SU-DHL-6 (cell line): ENCODE measurements around the gene SRGAP1.

ENCODE experiments used
- H2AFZ ChIP-seq: fragments of 200-600 bp; sonication (generic); 2 replicates; pipeline ENCODE4 v1.6.1; 2014; ENCODE audit warnings: low read depth, mild to moderate bottlenecking, moderate library complexity, mixed read lengths, antibody characterized with exemption, low read length; ENCODE audit not compliant: severe bottlenecking
- H3F3A ChIP-seq: fragments of 200-600 bp; shearing (Covaris generic); 2 replicates; pipeline ENCODE4 v1.6.0; 2016; ENCODE audit warnings: antibody characterized with exemption, mild to moderate bottlenecking; ENCODE audit not compliant: insufficient read depth
- H3K27ac ChIP-seq: fragments of 200-600 bp; sonication (generic); 2 replicates; pipeline ENCODE4 v1.5.1; 2016; ENCODE audit warnings: low read depth, mild to moderate bottlenecking, low read length, moderate library complexity, mixed read lengths
- H3K27me3 ChIP-seq: fragments of 200-600 bp; sonication (generic), shearing (Covaris generic); 2 replicates; pipeline ENCODE4 v1.6.0; 2014; ENCODE audit warnings: mild to moderate bottlenecking, low read length
- H3K36me3 ChIP-seq: fragments of 200-600 bp; sonication (generic); 2 replicates; pipeline ENCODE4 v1.6.1; 2014; ENCODE audit warnings: mild to moderate bottlenecking, low read length, mixed read lengths
- H3K4me2 ChIP-seq: fragments of 300-600, 200-600 bp; shearing (Covaris generic), sonication (generic); 2 replicates; pipeline ENCODE4 v1.6.0; 2014; ENCODE audit warnings: low read length, low read depth, mild to moderate bottlenecking; ENCODE audit not compliant: poor library complexity, severe bottlenecking
- H3K4me3 ChIP-seq: fragments of 200-600 bp; sonication (generic); 2 replicates; pipeline ENCODE4 v1.5.1; 2014; ENCODE audit warnings: antibody characterized with exemption, low read length, mild to moderate bottlenecking, mixed read lengths; ENCODE audit not compliant: insufficient read depth, poor library complexity, severe bottlenecking
- H3K79me2 ChIP-seq: fragments of 200-600 bp; sonication (generic); 2 replicates; pipeline ENCODE4 v1.6.1; 2014; ENCODE audit warnings: mild to moderate bottlenecking, low read length, moderate library complexity; ENCODE audit not compliant: insufficient read depth
- H3K9ac ChIP-seq: fragments of 200-600 bp; sonication (generic); 2 replicates; pipeline ENCODE4 v1.7.0; 2014; ENCODE audit warnings: mild to moderate bottlenecking, low read length
- H3K9me2 ChIP-seq: fragments of 200-600 bp; sonication (generic); replicated peaks from 2 replicates; pipeline ENCODE4 v1.6.1; 2014; ENCODE audit warnings: low read length; ENCODE audit not compliant: insufficient read depth
- H3K9me3 ChIP-seq: fragments of 200-600 bp; sonication (generic); 2 replicates; pipeline ENCODE4 v1.6.1; 2014; ENCODE audit warnings: low read length, mixed read lengths; ENCODE audit not compliant: insufficient read depth
- H4K20me1 ChIP-seq: fragments of 200-600 bp; sonication (generic); 2 replicates; pipeline ENCODE4 v1.6.1; 2014; ENCODE audit warnings: low read depth, mild to moderate bottlenecking, antibody characterized with exemption, low read length, moderate library complexity, mixed read lengths
- CTCF ChIP-seq: fragments of 200-600 bp; sonication (generic); IDR thresholded peaks from one replicate; pipeline ENCODE4 v1.5.1; 2017; ENCODE audit warnings: antibody characterized with exemption, mild to moderate bottlenecking, low read length, moderate library complexity; ENCODE audit not compliant: insufficient read depth, poor library complexity, severe bottlenecking
- EZH2phosphoT487 ChIP-seq: fragments of 200-600 bp; sonication (generic), shearing (Covaris generic); conservative IDR thresholded peaks from 2 replicates; pipeline ENCODE4 v1.6.1; 2018; ENCODE audit warnings: mild to moderate bottlenecking, antibody characterized with exemption, low read length, moderate library complexity, mixed read lengths

SRGAP1 gene

GRCh38 chr12:64154677-64155076 is 310.2 kb downstream of the SRGAP1 start:
- no peaks in the 10 kb centered on the region for H3K27me3 ChIP-seq
- no peaks in the 10 kb centered on the region for H3K9me3 ChIP-seq
- no peak overlapping the region for H3K9ac ChIP-seq
- H4K20me1 ChIP-seq, result no peaks in the 10 kb centered on the region
- H3K4me2 ChIP-seq, result no peak overlapping the region
- H3K9me2 ChIP-seq, result no peaks in the 10 kb centered on the region
- no peak overlapping the region for H3K4me3 ChIP-seq
- no peaks in the 10 kb centered on the region for H3K79me2 ChIP-seq
- H3K36me3 ChIP-seq, result no peaks in the 10 kb centered on the region
- H2AFZ ChIP-seq, result no peak overlapping the region
- no peak for TF ChIP-seq EZH2phosphoT487
- no peak for TF ChIP-seq CTCF
- H3K27ac ChIP-seq, result no peak overlapping the region
- no peaks in the 10 kb centered on the region for H3F3A ChIP-seq

DNA sequence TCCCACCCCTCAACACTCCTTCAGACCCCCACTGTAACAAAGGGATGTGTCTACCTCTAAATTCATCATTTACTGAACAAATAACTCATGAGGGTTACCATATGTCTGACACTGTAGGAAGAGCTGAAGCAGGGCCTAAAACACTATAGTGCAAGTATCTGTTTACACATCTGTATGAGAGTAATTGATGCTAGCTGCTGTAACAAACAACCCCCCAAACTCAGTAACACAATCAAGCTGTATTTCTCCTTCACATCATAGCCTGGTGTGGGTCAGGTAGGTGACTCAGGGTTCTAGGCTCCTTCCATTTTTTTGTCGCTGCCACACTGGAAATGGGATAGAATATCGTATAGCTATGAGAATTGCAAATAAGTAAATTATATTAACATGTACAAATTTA is 312.6 kb downstream of the SRGAP1 start:
- H2AFZ ChIP-seq, result no peak overlapping the region
- no peak overlapping the region for H3K4me2 ChIP-seq
- no peaks in the 10 kb centered on the region for H3K9me2 ChIP-seq
- no peaks in the 10 kb centered on the region for H3K36me3 ChIP-seq
- H3K9me3 ChIP-seq, result no peaks in the 10 kb centered on the region
- no peaks in the 10 kb centered on the region for H3F3A ChIP-seq
- H3K27me3 ChIP-seq, result no peaks in the 10 kb centered on the region
- no peak overlapping the region for H3K4me3 ChIP-seq
- TF ChIP-seq EZH2phosphoT487 (no peak), CTCF (no peak)
- no peak overlapping the region for H3K9ac ChIP-seq
- H3K79me2 ChIP-seq, result no peaks in the 10 kb centered on the region
- H3K27ac ChIP-seq, result no peak overlapping the region
- H4K20me1 ChIP-seq, result no peaks in the 10 kb centered on the region

GRCh38 chr12:64160021-64160710 is 315.7 kb downstream of the SRGAP1 start:
- H4K20me1 ChIP-seq, result no peaks in the 10 kb centered on the region
- TF ChIP-seq EZH2phosphoT487, result no peak
- TF ChIP-seq CTCF, result no peak
- no peak overlapping the region for H3K9ac ChIP-seq
- H3K27me3 ChIP-seq, result no peaks in the 10 kb centered on the region
- no peaks in the 10 kb centered on the region for H3K9me3 ChIP-seq
- no peaks in the 10 kb centered on the region for H3K79me2 ChIP-seq
- H3K4me2 ChIP-seq, result no peak overlapping the region
- H2AFZ ChIP-seq, result no peak overlapping the region
- no peaks in the 10 kb centered on the region for H3K36me3 ChIP-seq
- no peak overlapping the region for H3K4me3 ChIP-seq
- H3F3A ChIP-seq, result no peaks in the 10 kb centered on the region
- H3K9me2 ChIP-seq, result no peaks in the 10 kb centered on the region
- H3K27ac ChIP-seq, result no peak overlapping the region
